Measurements from ENCODE around the gene ACY1. TPM values are rescaled to one million over a fixed set of nuclear protein-coding genes. Genes with fewer than 3 reads are reported as not detected.

Gene ACY1
- total and polyA plus RNA-seq, 12 donors: 18.7 to 45.6 (median 25.0) TPM

- Histone ChIP-seq H3K27ac (peak overlapping the region in 9 of 10 donors; percentile 5 to 83 (median 70)), H3K9me3 (no peaks in the 10 kb centered on the region)
- DNase-seq: peak in 1 of 2 donors; percentile 12
Measured at GRCh38 chr3:52004906-52005395, 21.6 kb downstream of the ACY1 start.

DNA sequence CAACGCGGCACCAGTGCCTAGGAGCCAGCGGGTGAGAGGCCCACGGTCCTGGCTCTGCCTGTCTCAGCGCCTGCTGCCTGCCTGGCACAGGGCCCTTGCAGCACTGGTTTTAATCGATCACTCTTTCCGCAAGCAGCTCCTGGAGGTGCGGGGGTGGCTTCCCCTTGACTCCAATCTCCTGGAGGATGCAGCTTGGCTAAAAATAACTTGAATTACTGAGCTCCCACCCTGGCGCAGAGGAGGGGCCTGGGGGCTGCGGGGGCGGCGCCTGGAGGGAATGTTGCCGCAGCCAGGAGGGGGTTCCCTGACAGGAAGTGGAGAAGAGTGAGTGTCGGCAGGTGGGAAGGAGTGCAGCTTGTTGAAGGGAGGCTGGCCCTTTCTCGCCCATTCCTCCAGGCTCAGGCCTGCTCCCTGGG lies 22.2 kb downstream of the ACY1 start:
- H3K27me3 ChIP-seq: no peaks in the 10 kb centered on the region
- TF ChIP-seq, protein P1, sequence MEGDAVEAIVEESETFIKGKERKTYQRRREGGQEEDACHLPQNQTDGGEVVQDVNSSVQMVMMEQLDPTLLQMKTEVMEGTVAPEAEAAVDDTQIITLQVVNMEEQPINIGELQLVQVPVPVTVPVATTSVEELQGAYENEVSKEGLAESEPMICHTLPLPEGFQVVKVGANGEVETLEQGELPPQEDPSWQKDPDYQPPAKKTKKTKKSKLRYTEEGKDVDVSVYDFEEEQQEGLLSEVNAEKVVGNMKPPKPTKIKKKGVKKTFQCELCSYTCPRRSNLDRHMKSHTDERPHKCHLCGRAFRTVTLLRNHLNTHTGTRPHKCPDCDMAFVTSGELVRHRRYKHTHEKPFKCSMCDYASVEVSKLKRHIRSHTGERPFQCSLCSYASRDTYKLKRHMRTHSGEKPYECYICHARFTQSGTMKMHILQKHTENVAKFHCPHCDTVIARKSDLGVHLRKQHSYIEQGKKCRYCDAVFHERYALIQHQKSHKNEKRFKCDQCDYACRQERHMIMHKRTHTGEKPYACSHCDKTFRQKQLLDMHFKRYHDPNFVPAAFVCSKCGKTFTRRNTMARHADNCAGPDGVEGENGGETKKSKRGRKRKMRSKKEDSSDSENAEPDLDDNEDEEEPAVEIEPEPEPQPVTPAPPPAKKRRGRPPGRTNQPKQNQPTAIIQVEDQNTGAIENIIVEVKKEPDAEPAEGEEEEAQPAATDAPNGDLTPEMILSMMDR (IDR thresholded peaks at IDR 0.05): no peak
- 7 to 9% methylated on average over 15 of the region's 15 CpGs for WGBS, 2 donors
- peak in 1 of 2 donors; percentile 76 for DNase-seq
- no peaks in the 10 kb centered on the region for H3K9me3 ChIP-seq
- intact Hi-C loops (cut with DNase I): loop anchor here in 7 of 10 donors (1.0 to 10.0 kb wide), 7 partner anchors 42 to 209 kb away; no protein-coding TSS in a partner anchor
- H3K27ac ChIP-seq: peak overlapping the region in 9 of 10 donors; percentile 5 to 83 (median 70)
- H3K4me1 ChIP-seq: peaks cover 22 to 52% (median 40%) of the 10 kb centered on the region in 9 donors
- peak overlapping the region in 5 of 10 donors; percentile 0 to 25 (median 21) for H3K4me3 ChIP-seq
- H3K36me3 ChIP-seq: no peaks in the 10 kb centered on the region
- ATAC-seq: peak; percentile 30 to 78 (median 64)

More at GRCh38 chr3:52004906-52005395, 21.6 kb downstream of the ACY1 start:
- TF ChIP-seq, protein P1 (IDR thresholded peaks at IDR 0.05): no peak
- H3K4me3 ChIP-seq: peak overlapping the region in 2 of 10 donors; percentile 21 to 24
- peak in 6 of 8 donors; percentile 2 to 17 (median 8) for ATAC-seq
- intact Hi-C loops (cut with DNase I): loop anchor here (1.0 to 10.0 kb wide), 14 partner anchors 42 to 337 kb away; no protein-coding TSS in a partner anchor
- no peaks in the 10 kb centered on the region for H3K27me3 ChIP-seq
- no peaks in the 10 kb centered on the region for H3K36me3 ChIP-seq
- peaks cover 22 to 52% (median 40%) of the 10 kb centered on the region in 9 donors for H3K4me1 ChIP-seq
- WGBS, 2 donors: 80 to 81% methylated on average over 4 of the region's 4 CpGs

GRCh38 chr3:52006017-52006819 lies 22.9 kb downstream of the ACY1 start:
- intact Hi-C loops (cut with DNase I): loop anchor here in 4 of 10 donors (5.0 to 10.0 kb wide), 2 partner anchors 41 to 209 kb away; no protein-coding TSS in a partner anchor
- no peaks in the 10 kb centered on the region for H3K27me3 ChIP-seq
- H3K4me1 ChIP-seq: peaks cover 22 to 51% (median 40%) of the 10 kb centered on the region in 9 donors
- TF ChIP-seq, protein P1 (IDR thresholded peaks at IDR 0.05): no peak
- peak in 7 of 8 donors; percentile 1 to 20 (median 13) for ATAC-seq
- H3K36me3 ChIP-seq: no peaks in the 10 kb centered on the region
- 41 to 44% methylated on average over 8 of the region's 8 CpGs for WGBS, 2 donors
- H3K4me3 ChIP-seq: peak overlapping the region in 5 of 10 donors; percentile 0 to 25 (median 15)
- DNase-seq: no peak
- no peaks in the 10 kb centered on the region for H3K9me3 ChIP-seq
- H3K27ac ChIP-seq: peak overlapping the region in 7 of 10 donors; percentile 56 to 83 (median 70)

- Histone ChIP-seq H3K36me3 (no peaks in the 10 kb centered on the region), H3K9me3 (no peaks in the 10 kb centered on the region), H3K4me3 (no peak overlapping the region), H3K27ac (peak overlapping the region in 4 of 10 donors; percentile 22 to 83 (median 56)), H3K4me1 (peaks cover 22 to 46% (median 38%) of the 10 kb centered on the region in 9 donors), H3K27me3 (no peaks in the 10 kb centered on the region)
- TF ChIP-seq, protein P1 (IDR thresholded peaks at IDR 0.05): no peak
- no peak for ATAC-seq
- intact Hi-C loops (cut with DNase I): loop anchor here in 4 of 10 donors (5.0 to 10.0 kb wide), 2 partner anchors 41 to 208 kb away; no protein-coding TSS in a partner anchor
- 64 to 84% methylated on average over 6 of the region's 6 CpGs for WGBS, 2 donors
- no peak for DNase-seq
Measured at GRCh38 chr3:52006820-52007133, 23.4 kb downstream of the ACY1 start.
